Measurements from ENCODE around the gene DPYSL3. TPM values are rescaled to one million over a fixed set of nuclear protein-coding genes. Genes with fewer than 3 reads are reported as not detected.
"Not testable (repeated sequence)": the region's sequence is repeated elsewhere in the genome, so short reads cannot be mapped to it uniquely, and the experiment has no call there.

The DPYSL3 gene
- 161 to 169 TPM (median 165 TPM) in 3 replicates for total RNA-seq

GRCh38 chr5:147509710-147510651 lies at the start of gene DPYSL3:
Gene DPYSL3, minus strand, starts transcription at chr5:147510068. Its CDS starts 210 bp downstream, at chr5:147509858.
- H3K4me3 Mint-ChIP-seq = peak within 1 kb of the TSS; percentile 68
- no peaks in the 10 kb centered on the region for H3K36me3 Mint-ChIP-seq
- peak within 1 kb of the TSS; percentile 22 for H3K27ac Mint-ChIP-seq
- peak; percentile 50 to 76 for DNase-seq (ENCODE audit: low spot score in 2 of 2, unreplicated experiment in 2 of 2)
- no peak for TF ChIP-seq CTCF (IDR thresholded peaks at IDR 0.05; ENCODE audit: unreplicated experiment)
- H3K4me1 Mint-ChIP-seq = peaks cover 26% of the 10 kb centered on the region
- H3K9me3 Mint-ChIP-seq = no peaks in the 10 kb centered on the region
- peaks cover 34% of the 10 kb centered on the region for H3K27me3 Mint-ChIP-seq (ENCODE audit: low read depth)

- TF ChIP-seq CTCF (IDR thresholded peaks at IDR 0.05; ENCODE audit: unreplicated experiment) = peak; percentile 65
- Mint-ChIP-seq H3K4me1 (peaks cover 51% of the 10 kb centered on the region), H3K4me3 (no peak overlapping the region), H3K9me3 (no peaks in the 10 kb centered on the region), H3K36me3 (no peaks in the 10 kb centered on the region), H3K27me3 (ENCODE audit: low read depth) (no peaks in the 10 kb centered on the region), H3K27ac (peak overlapping the region; percentile 60)
- DNase-seq (ENCODE audit: low spot score in 2 of 2, unreplicated experiment in 2 of 2) = no peak
Observed at GRCh38 chr5:147558826-147559225, 49.0 kb upstream of the DPYSL3 start.

DNA sequence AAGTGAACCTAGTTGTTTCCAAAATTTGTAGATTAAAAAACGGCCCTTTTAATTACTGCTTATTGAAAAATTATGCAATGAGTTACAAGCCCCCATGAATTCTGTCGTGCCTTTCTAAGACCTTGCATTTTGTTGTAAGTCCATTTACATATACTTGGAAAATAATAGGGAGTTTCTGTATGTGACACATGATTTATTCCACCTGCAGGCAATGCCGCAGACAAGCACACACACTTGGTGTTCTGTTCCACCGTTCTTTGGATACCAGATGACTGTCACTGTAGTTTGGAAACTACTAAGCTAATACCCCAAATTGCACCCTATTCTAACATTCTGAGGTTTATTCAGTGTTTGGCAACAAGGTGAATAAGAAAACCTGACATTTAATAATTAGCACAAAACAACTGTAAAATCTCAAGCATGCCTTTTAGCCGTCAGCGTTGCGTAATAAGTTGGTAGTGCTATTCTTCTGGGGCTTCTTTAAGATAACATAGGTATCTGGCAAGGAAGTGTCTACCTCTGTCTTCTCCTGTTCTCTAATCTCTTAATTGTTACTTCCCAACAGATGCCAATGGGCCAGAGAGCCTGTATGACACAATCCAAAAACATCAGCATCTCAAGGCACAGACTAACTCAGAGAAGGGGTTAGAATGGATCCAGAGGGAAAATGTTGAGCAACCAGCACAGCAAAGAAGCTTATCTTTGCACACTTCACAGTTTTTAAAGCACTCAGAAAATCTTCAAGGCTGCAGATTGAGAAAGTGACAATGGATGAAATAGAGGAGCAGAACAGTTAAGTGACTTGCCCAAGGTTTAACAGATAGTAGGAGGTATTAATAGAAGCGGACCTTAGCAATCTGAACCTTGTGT lies 48.2 kb upstream of the DPYSL3 start:
- Mint-ChIP-seq H3K27me3 (ENCODE audit: low read depth) (no peaks in the 10 kb centered on the region), H3K4me1 (peaks cover 54% of the 10 kb centered on the region), H3K36me3 (no peaks in the 10 kb centered on the region), H3K4me3 (no peak overlapping the region), H3K27ac (peak overlapping the region; percentile 60), H3K9me3 (no peaks in the 10 kb centered on the region)
- no peak for DNase-seq (ENCODE audit: low spot score in 2 of 2, unreplicated experiment in 2 of 2)
- TF ChIP-seq CTCF (IDR thresholded peaks at IDR 0.05; ENCODE audit: unreplicated experiment) = no peak

GRCh38 chr5:147555176-147555575 lies 45.3 kb upstream of the DPYSL3 start:
- H3K27ac Mint-ChIP-seq = peak overlapping the region; percentile 98
- no peaks in the 10 kb centered on the region for H3K36me3 Mint-ChIP-seq
- peaks cover 50% of the 10 kb centered on the region for H3K4me1 Mint-ChIP-seq
- TF ChIP-seq CTCF (IDR thresholded peaks at IDR 0.05; ENCODE audit: unreplicated experiment) = no peak
- no peaks in the 10 kb centered on the region for H3K27me3 Mint-ChIP-seq (ENCODE audit: low read depth)
- no peaks in the 10 kb centered on the region for H3K9me3 Mint-ChIP-seq
- DNase-seq (ENCODE audit: low spot score in 2 of 2, unreplicated experiment in 2 of 2) = no peak
- no peak overlapping the region for H3K4me3 Mint-ChIP-seq

GRCh38 chr5:147554261-147554817 lies 44.5 kb upstream of the DPYSL3 start:
- Mint-ChIP-seq H3K4me3 (peak overlapping the region; percentile 9), H3K27ac (peak overlapping the region; percentile 98), H3K36me3 (peaks cover 3% of the 10 kb centered on the region), H3K27me3 (ENCODE audit: low read depth) (no peaks in the 10 kb centered on the region), H3K4me1 (peaks cover 50% of the 10 kb centered on the region), H3K9me3 (peaks cover 7% of the 10 kb centered on the region)
- DNase-seq (ENCODE audit: low spot score in 2 of 2, unreplicated experiment in 2 of 2) = no peak
- no peak for TF ChIP-seq CTCF (IDR thresholded peaks at IDR 0.05; ENCODE audit: unreplicated experiment)

- peak overlapping the region; percentile 9 for H3K4me3 Mint-ChIP-seq
Observed at GRCh38 chr5:147553817-147554216, 43.9 kb upstream of the DPYSL3 start.

More at GRCh38 chr5:147553817-147554216, 43.9 kb upstream of the DPYSL3 start:
- not testable (repeated sequence) for H3K36me3 Mint-ChIP-seq; H3K27me3 Mint-ChIP-seq (ENCODE audit: low read depth); DNase-seq (ENCODE audit: low spot score in 2 of 2, unreplicated experiment in 2 of 2); H3K9me3 Mint-ChIP-seq
- H3K27ac Mint-ChIP-seq = peak overlapping the region; percentile 98
- peaks cover 46% of the 10 kb centered on the region for H3K4me1 Mint-ChIP-seq

All from mesothelial cell of epicardium (in vitro differentiated cells).